Measurements from ENCODE around the gene CAVIN1.
"Not testable (repeated sequence)": the region's sequence is repeated elsewhere in the genome, so short reads cannot be mapped to it uniquely, and the experiment has no call there.

Gene CAVIN1

DNA sequence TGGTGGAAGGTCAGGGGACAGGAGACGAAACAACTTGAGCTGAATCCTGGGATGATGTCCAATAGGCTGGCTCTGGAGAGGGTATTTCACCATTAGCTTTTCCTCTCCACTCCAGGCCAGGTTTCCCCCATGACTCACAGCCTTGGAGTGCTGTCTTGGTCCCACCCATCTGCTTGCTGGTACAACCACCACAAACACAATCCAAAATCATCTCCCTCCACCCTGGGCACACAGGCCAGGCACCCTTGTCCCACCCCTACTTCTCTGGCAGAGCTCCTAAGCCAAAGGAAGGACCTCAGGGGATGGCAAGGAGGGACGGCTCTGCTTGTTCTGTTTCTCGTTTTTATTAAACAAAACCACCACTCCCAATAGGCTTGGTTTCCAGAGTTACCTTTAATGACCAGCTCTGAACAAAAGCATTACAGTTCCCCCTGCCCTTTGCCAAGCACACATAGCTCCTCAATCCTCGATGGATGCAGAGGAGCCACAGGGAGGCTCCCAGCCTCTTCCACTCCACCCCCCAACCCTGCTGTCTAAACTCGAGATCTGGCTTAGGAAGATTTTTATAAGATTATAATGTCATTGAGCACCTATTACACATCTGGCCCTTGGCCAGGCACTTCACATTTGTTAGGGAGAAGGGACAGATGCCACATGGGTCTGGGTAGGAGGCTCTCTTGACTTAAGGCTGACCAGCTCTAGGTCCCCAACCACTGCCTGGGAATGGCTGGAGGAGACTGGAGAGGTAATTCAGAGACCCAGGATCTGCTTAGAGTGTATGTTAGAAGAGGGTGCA lies 13.3 kb downstream of the CAVIN1 start:
- intact Hi-C loops (cut with DNase I) = loop anchor here (5.0 to 10.0 kb wide), 2 partner anchors 115 to 268 kb away; partner anchors contain the start of gene PLEKHH3
- DNase-seq = peak in 2 of 10 donors; percentile 39 to 52

DNA sequence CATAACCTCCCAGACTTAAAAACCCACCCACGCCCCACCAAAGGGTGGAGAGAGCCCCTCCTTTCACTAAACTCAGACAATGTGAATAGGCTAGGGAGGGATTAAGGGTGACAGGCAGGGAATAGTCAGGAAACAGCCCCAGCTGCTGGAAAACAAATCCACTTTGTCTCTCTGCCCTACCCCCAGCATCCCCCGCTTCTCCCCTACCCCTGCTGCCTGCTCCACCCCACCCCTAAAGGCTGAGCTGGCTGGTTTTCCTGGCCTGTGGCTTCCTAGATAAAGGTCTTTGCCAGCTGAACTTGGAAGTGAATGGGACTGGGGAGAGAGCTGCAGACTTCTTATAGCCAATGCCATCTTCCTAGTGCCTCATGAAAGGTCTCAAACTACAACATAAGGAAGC lies 15.0 kb downstream of the CAVIN1 start:
- peak; percentile 51 to 97 (median 80) for DNase-seq
- intact Hi-C loops (cut with DNase I) = loop anchor here (5.0 to 10.0 kb wide), 2 partner anchors 117 to 269 kb away; partner anchors contain the start of gene PLEKHH3

DNA sequence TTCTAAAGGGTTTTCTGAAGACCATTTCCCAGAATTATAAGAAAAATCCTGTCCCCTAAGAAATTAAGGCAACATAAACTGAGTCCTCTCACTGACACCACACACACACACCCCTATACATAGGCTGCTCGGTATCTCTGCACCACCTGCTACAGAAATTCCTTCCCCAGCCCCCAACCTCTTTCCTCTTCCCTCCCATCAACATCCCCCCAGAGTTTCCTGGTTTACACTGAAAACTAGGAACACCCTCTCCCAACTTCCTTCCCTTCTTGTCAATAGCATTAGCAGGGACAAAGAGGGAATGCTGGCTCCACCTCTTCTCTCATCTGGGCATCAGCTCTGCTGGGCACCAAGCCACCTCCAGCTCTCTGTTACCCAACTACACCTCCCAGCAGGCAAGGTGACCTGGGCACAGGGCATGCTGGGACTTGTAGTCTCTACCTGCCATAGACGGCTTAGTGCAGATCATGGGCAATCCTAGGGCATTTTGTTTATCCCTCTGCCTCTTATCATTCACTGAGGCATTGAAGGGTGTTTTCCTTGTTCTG lies 15.7 kb downstream of the CAVIN1 start:
- peak; percentile 71 to 97 (median 82) for DNase-seq
- intact Hi-C loops (cut with DNase I) = loop anchor here (5.0 to 10.0 kb wide), 2 partner anchors 117 to 270 kb away; partner anchors contain the start of gene PLEKHH3

DNA sequence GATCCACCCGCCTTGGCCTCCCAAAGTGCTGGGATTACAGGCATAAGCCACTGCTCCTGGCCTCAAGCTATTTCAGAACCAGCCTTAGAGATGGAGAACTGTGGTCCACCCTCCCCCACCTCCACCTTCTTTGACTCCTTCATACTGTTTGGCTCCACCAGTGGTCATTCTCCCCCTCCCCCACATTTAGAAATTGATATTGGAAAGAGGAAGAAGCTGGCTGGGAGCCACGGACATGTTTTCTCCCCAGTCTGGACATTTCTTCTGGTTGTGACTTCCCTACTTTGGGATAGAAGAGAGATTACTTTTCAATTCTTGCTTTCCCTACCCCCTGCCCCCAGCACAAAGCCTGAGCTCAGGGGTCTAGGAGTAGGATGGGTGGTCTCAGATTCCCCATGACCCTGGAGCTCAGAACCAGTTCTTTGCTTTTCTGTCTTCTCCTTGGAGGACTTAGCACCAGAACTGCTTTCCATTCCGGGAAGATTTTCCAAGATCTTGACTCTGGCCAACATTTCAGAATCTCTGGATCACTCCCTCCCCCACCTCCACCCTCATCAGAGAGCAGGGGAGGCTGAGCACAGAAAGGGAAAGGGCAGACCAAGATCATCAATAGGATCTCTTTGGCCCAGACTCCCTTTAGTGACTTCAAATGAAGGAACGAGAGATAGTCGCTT lies 16.3 kb downstream of the CAVIN1 start:
- intact Hi-C loops (cut with DNase I) = loop anchor here (1.0 to 10.0 kb wide), 3 partner anchors 84 to 271 kb away; partner anchors contain the start of gene PLEKHH3
- DNase-seq = peak in 1 of 10 donors; percentile 16

DNA sequence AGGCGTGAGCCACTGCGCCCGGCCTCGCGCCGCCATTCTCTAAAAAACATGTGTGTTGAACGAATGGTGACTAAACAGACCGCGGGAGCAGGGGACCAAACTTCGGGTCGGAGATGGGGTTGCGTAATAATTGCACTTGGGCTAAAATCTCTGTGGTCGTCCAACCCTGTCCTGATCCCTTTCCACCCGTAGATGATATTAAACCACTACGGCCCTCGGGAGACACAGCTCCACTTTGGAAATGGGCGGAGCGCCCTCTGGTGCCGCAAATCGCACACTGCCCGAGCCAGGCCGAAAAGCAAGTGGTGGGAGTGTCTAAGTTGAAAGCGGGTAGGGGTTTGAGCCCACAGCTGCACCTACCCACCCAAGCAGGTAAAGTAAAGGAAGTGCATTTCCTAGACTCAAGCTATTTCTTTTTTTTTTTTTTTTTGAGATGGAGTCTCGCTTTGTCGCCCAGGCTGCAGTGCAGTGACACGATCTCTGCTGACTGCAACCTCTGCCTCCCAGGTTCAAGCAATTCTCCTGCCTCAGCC lies 17.0 kb downstream of the CAVIN1 start:
- intact Hi-C loops (cut with DNase I) = loop anchor here (1.0 to 10.0 kb wide), 3 partner anchors 84 to 271 kb away; partner anchors contain the start of gene PLEKHH3
- DNase-seq = peak; percentile 74 to 97 (median 84)

GRCh38 chr17:42405076-42405475 lies 18.0 kb downstream of the CAVIN1 start:
- intact Hi-C loops (cut with DNase I) = loop anchor here (5.0 to 10.0 kb wide), 2 partner anchors 120 to 272 kb away; partner anchors contain the start of gene PLEKHH3
- DNase-seq = peak in 1 of 10 donors; percentile 64

DNA sequence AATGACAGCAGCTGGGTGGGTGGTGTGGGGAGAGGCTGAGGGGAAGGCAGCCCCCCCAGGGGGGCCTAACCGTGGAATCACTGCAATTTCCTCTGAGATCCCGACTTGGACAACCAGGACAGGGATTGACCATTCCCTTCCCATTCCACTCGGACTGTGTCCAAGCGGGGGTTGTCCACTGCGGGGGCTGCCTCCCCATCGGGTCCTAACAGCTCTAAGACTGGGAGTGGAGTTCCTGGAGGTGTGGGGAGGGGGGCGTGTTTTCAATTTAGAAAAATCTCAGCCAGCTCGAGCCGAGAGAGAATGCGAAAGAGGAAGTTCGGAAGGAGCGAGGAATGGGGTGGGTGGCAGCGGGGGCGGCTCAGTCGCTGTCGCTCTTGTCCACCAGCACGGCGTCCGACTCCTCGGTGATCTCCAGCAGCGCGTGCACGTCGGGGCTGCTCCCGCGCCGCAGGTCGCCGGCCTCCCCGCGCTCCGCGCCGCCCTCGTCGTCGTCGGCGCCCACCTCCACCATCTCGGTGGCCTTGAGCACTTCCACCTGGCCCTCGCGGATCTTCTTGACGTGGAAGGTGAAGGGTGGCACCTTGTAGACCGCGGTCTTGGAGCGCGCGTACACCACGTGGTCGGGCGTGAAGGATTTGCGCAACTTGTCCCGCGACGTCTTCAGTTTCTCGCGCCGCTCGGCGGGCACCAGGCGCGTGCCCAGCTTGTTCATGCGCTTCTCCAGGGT lies 18.6 kb downstream of the CAVIN1 start:
- intact Hi-C loops (cut with DNase I) = loop anchor here (5.0 to 10.0 kb wide), 2 partner anchors 120 to 273 kb away; partner anchors contain the start of gene PLEKHH3
- peak in 1 of 10 donors; percentile 64 for DNase-seq

- intact Hi-C loops (cut with DNase I) = loop anchor here (10.0 kb wide), 1 partner anchor 122 kb away; no protein-coding TSS in a partner anchor
- DNase-seq = peak in 1 of 10 donors; percentile 54
Observed at GRCh38 chr17:42403150-42403549, 19.9 kb downstream of the CAVIN1 start.

DNA sequence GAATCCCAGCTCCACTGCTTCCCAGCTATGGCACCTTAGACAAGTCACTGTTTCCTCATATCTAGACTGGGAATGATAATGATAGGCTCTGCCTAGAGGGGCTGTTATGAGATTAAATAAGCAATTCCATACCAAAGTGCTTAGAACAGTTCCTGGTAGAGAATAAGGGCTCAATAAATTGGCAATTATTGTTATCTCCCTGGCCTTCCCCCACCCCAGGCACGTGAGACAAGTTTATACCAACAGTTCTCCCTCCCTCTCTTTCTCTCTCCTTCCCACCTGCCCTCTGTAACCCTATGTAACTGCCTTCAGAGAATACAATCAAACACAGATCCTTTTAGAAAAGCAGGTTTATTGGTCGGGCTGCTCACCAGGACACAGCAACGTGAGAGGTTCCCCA lies 20.9 kb downstream of the CAVIN1 start:
- DNase-seq = no peak

GRCh38 chr17:42400844-42401375 lies 22.1 kb downstream of the CAVIN1 start:
- DNase-seq = not testable (repeated sequence)
- intact Hi-C loops (cut with DNase I) = loop anchor here (10.0 kb wide), 1 partner anchor 124 kb away; no protein-coding TSS in a partner anchor

More for the DNA sequence above, 20.9 kb downstream of the CAVIN1 start:
- intact Hi-C loops (cut with DNase I) = loop anchor here (10.0 kb wide), 1 partner anchor 123 kb away; no protein-coding TSS in a partner anchor

- intact Hi-C loops (cut with DNase I) = loop anchor here (10.0 kb wide), 1 partner anchor 125 kb away; no protein-coding TSS in a partner anchor
- DNase-seq = peak in 1 of 10 donors; percentile 10
Observed at GRCh38 chr17:42399948-42400843, 22.9 kb downstream of the CAVIN1 start.

GRCh38 chr17:42399121-42399520 lies 23.9 kb downstream of the CAVIN1 start:
- intact Hi-C loops (cut with DNase I) = no loop called here

DNA sequence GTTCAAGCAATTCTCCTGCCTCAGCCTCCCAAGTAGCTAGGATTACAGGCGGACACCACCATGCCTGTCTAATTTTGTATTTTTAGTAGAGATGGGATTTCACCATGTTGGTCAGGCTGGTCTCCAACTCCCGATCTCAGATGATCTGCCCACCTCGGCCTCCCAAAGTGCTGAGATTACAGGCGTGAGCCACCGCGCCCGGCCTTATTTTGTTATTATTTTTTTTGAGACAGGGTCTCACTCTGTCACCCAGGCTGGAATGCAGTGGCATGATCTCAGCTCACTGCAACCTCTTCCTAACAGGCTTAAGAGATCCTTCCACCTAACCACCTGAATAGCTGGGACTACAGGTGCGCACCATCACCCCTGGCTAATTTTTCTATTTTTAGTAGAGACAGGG lies 27.5 kb downstream of the CAVIN1 start:
- DNase-seq; intact Hi-C loops (cut with DNase I): not testable (repeated sequence)

More at GRCh38 chr17:42399121-42399520, 23.9 kb downstream of the CAVIN1 start:
- peak in 1 of 10 donors; percentile 35 for DNase-seq

GRCh38 chr17:42394838-42395237 lies 28.2 kb downstream of the CAVIN1 start:
- no peak for DNase-seq

DNA sequence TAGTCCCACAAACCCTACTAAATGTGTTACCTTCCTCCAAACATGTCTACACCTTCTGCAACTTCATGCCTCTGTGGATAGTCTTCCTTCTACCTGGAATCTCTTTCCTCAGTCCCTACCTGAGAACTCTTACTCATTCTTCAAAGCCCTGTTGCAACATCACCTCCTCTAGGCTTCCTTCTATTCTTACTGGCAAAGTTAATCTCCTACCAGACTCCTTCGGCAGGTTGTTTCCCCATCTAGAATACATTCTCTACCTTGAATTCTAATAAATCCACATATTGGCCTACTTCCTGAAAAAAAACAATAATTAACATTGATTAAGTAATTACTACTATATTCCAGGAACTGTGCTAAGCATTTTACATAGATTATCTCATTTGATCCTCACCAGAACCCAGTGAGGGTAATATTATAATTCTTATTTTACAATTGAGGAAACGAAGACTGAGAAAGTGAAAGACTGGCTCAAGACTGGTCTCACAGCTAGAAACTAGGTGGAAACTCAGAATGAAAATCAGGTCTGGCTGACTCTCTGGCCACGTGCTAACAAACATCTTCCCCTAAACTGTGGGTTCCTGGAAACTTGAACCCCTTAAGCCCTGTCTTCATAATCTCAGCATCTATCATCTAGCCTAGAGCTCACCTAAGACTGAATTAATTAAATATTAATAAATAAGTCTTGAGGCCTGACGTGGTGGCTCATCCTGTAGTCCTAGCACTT lies 30.2 kb downstream of the CAVIN1 start:
- no peak for DNase-seq
- intact Hi-C loops (cut with DNase I) = no loop called here

More at GRCh38 chr17:42394838-42395237, 28.2 kb downstream of the CAVIN1 start:
- intact Hi-C loops (cut with DNase I) = no loop called here

DNA sequence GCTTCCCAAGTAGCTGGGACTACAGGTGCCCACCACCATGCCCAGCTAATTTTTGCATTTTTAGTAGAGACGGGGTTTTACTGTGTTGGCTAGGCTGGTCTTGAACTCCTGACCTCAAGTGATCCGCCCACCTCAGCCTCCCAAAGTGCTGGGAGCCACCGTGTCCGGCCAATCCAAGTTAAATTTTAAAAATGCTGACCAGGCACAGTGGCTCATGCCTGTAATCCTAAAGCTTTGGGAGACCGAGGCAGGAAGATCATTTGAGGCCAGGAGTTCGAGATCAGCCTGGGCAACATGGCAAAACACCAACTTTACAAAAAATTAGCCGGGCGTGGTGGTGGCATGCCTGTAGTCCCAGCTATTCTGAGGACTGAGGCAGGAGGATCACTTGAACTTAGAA lies 31.6 kb downstream of the CAVIN1 start:
- intact Hi-C loops (cut with DNase I); DNase-seq: not testable (repeated sequence)

GRCh38 chr17:42389899-42390298 lies 33.2 kb downstream of the CAVIN1 start:
- no peak for DNase-seq
- intact Hi-C loops (cut with DNase I) = no loop called here

- peak in 1 of 10 donors; percentile 14 for DNase-seq
- intact Hi-C loops (cut with DNase I) = no loop called here
Observed at GRCh38 chr17:42389135-42389417, 34.0 kb downstream of the CAVIN1 start.
